Measurements from ENCODE around the gene FARSA. TPM values are rescaled to one million over a fixed set of nuclear protein-coding genes. Genes with fewer than 3 reads are reported as not detected.

FARSA gene
- total and polyA plus RNA-seq, 2 experiments from 2014 or later = 33.5 to 79.9 TPM

- no peaks in the 10 kb centered on the region for H3K9me2 ChIP-seq (ENCODE audit: insufficient read depth)
- no peaks in the 10 kb centered on the region for H3F3A ChIP-seq (ENCODE audit: insufficient read depth)
- no peaks in the 10 kb centered on the region; the same call in 1 of the 2 replicates for H3K27me3 ChIP-seq (replicated peaks; ENCODE audit: insufficient read depth)
- H3K36me3 ChIP-seq (ENCODE audit: low read depth) = no peaks in the 10 kb centered on the region
- in situ Hi-C loops (cut with MboI) = no loop called here
- no peak overlapping the region for H2AFZ ChIP-seq
- TF ChIP-seq EZH2phosphoT487 (IDR thresholded peaks at IDR 0.05; ENCODE audit: insufficient read depth, low read depth) = no peak
- TF ChIP-seq EZH2 (IDR thresholded peaks at IDR 0.05; ENCODE audit: insufficient read depth, poor library complexity, severe bottlenecking) = no peak
- DNase-seq = no peak
- H3K4me1 ChIP-seq (ENCODE audit: insufficient read depth) = peaks cover 3% of the 10 kb centered on the region; the same call in 1 of the 2 replicates
- 42 to 45% methylated on average over 5 of the region's 5 CpGs for WGBS, 2 experiments (ENCODE audit: low coverage in 1 of 2, low lambda C conversion rate in 2 of 2, missing lambda C conversion rate in 2 of 2)
- H3K4me3 ChIP-seq = no peak overlapping the region
- H3K9me3 ChIP-seq (ENCODE audit: low read depth) = no peaks in the 10 kb centered on the region
- no peak overlapping the region for H3K9ac ChIP-seq
- H4K20me1 ChIP-seq (ENCODE audit: insufficient read depth) = no peaks in the 10 kb centered on the region
- H3K4me2 ChIP-seq (ENCODE audit: unreplicated experiment) = no peak overlapping the region
- H3K27ac ChIP-seq = no peak overlapping the region
- peaks cover 11% of the 10 kb centered on the region; the same call in 1 of the 2 replicates for H3K79me2 ChIP-seq (ENCODE audit: insufficient read depth)
Observed at GRCh38 chr19:12888006-12888603, 45.4 kb downstream of the FARSA start.

GRCh38 chr19:12886969-12887747, 46.4 kb downstream of the FARSA start, which contains the start of gene KLF1:
KLF1 (minus strand) TSS chr19:12887201; CDS start chr19:12887140, 61 bp downstream.
- no peak within 1 kb of the TSS for H3K4me2 ChIP-seq (ENCODE audit: unreplicated experiment)
- H3K79me2 ChIP-seq (ENCODE audit: insufficient read depth) = peaks cover 9% of the 10 kb centered on the region; the same call in 1 of the 2 replicates
- H3K9ac ChIP-seq = no peak within 1 kb of the TSS
- DNase-seq = no peak
- TF ChIP-seq EZH2 (IDR thresholded peaks at IDR 0.05; ENCODE audit: insufficient read depth, poor library complexity, severe bottlenecking) (no peak), EZH2phosphoT487 (IDR thresholded peaks at IDR 0.05; ENCODE audit: insufficient read depth, low read depth) (no peak)
- H3K9me2 ChIP-seq (ENCODE audit: insufficient read depth) = no peaks in the 10 kb centered on the region
- H3K36me3 ChIP-seq (ENCODE audit: low read depth) = no peaks in the 10 kb centered on the region
- no peak within 1 kb of the TSS for H3K27ac ChIP-seq
- H2AFZ ChIP-seq = peak within 1 kb of the TSS; percentile 77; the same call in 1 of the 2 replicates
- no peak within 1 kb of the TSS for H3K4me3 ChIP-seq
- H4K20me1 ChIP-seq (ENCODE audit: insufficient read depth) = no peaks in the 10 kb centered on the region
- 60 to 65% methylated on average over 17 of the region's 17 CpGs for WGBS, 2 experiments (ENCODE audit: low coverage in 1 of 2, low lambda C conversion rate in 2 of 2, missing lambda C conversion rate in 2 of 2)
- H3K27me3 ChIP-seq (replicated peaks; ENCODE audit: insufficient read depth) = no peaks in the 10 kb centered on the region; the same call in 1 of the 2 replicates
- H3K4me1 ChIP-seq (ENCODE audit: insufficient read depth) = peaks cover 3% of the 10 kb centered on the region; the same call in 1 of the 2 replicates
- no peaks in the 10 kb centered on the region for H3F3A ChIP-seq (ENCODE audit: insufficient read depth)
- in situ Hi-C loops (cut with MboI) = no loop called here
- H3K9me3 ChIP-seq (ENCODE audit: low read depth) = no peaks in the 10 kb centered on the region

- Histone ChIP-seq H3K79me2 (ENCODE audit: insufficient read depth) (peaks cover 4% of the 10 kb centered on the region; the same call in 1 of the 2 replicates), H3F3A (ENCODE audit: insufficient read depth) (no peaks in the 10 kb centered on the region), H3K4me3 (no peak overlapping the region), H3K4me1 (ENCODE audit: insufficient read depth) (no peaks in the 10 kb centered on the region), H3K9ac (no peak overlapping the region), H3K9me2 (ENCODE audit: insufficient read depth) (no peaks in the 10 kb centered on the region), H3K27ac (no peak overlapping the region), H2AFZ (no peak overlapping the region), H3K36me3 (ENCODE audit: low read depth) (no peaks in the 10 kb centered on the region), H3K9me3 (ENCODE audit: low read depth) (no peaks in the 10 kb centered on the region), H3K4me2 (ENCODE audit: unreplicated experiment) (no peak overlapping the region), H3K27me3 (replicated peaks; ENCODE audit: insufficient read depth) (no peaks in the 10 kb centered on the region; the same call in 1 of the 2 replicates), H4K20me1 (ENCODE audit: insufficient read depth) (no peaks in the 10 kb centered on the region)
- in situ Hi-C loops (cut with MboI) = no loop called here
- no peak for DNase-seq
- 71 to 76% methylated on average over 5 of the region's 5 CpGs for WGBS, 2 experiments (ENCODE audit: low coverage in 1 of 2, low lambda C conversion rate in 2 of 2, missing lambda C conversion rate in 2 of 2)
- TF ChIP-seq EZH2phosphoT487 (IDR thresholded peaks at IDR 0.05; ENCODE audit: insufficient read depth, low read depth) = no peak
- no peak for TF ChIP-seq EZH2 (IDR thresholded peaks at IDR 0.05; ENCODE audit: insufficient read depth, poor library complexity, severe bottlenecking)
Observed at GRCh38 chr19:12886651-12886968, 46.9 kb downstream of the FARSA start.

DNA sequence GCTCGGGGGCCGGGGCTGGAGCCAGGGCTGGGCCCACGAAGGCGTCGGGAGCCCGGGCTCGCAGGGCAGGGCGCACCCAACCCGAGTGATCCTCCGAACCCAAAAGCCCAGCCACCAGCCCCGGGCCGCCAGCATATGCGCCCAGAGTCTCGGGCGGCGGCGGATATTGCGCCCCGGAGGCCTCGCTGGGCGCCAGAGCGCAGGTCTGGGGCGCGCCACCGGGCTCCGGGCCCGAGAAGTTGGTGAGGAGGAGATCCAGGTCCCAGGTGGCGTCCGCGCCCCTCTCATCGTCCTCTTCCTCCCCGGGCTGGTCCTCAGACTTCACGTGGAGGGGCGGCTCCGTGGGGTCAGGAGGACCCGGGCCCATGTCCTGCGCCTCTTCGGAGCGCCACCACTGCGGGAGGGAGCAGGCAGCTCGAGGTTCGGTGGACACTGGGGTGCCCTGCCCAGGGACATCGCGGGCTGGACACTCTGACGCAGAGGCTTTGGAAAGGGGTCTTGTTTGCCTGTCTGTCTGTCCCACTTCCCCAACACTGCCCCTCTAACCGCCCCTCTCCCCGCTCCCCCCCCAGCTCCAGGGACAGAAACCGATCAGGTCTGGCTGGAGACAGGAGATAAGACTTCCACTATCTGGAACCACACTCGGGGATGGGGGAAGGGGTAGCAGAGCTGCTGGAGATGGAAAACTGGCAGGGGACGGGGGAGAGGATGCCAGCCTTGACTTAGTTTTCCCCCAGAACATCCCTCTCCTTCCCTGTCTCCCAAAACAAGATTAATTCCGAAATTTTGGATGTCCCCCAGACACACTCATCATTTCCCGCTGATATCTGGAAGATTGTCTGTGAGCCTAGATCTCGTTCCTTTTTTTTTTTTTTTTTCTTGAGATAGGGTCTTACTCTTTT, 47.5 kb downstream of the FARSA start:
- TF ChIP-seq EZH2 (IDR thresholded peaks at IDR 0.05; ENCODE audit: insufficient read depth, poor library complexity, severe bottlenecking) (no peak), EZH2phosphoT487 (IDR thresholded peaks at IDR 0.05; ENCODE audit: insufficient read depth, low read depth) (no peak)

More for the DNA sequence above, 47.5 kb downstream of the FARSA start:
- Histone ChIP-seq H3K79me2 (ENCODE audit: insufficient read depth) (no peaks in the 10 kb centered on the region), H2AFZ (peak overlapping the region; percentile 77), H3F3A (ENCODE audit: insufficient read depth) (no peaks in the 10 kb centered on the region), H3K4me3 (peak overlapping the region; percentile 64), H3K27me3 (replicated peaks; ENCODE audit: insufficient read depth) (no peaks in the 10 kb centered on the region; the same call in 1 of the 2 replicates), H3K4me2 (ENCODE audit: unreplicated experiment) (peak overlapping the region; percentile 79), H3K36me3 (ENCODE audit: low read depth) (no peaks in the 10 kb centered on the region), H4K20me1 (ENCODE audit: insufficient read depth) (no peaks in the 10 kb centered on the region), H3K9me2 (ENCODE audit: insufficient read depth) (no peaks in the 10 kb centered on the region), H3K9me3 (ENCODE audit: low read depth) (no peaks in the 10 kb centered on the region), H3K9ac (no peak overlapping the region), H3K4me1 (ENCODE audit: insufficient read depth) (no peaks in the 10 kb centered on the region), H3K27ac (no peak overlapping the region)
- 4 to 7% methylated on average over 46 to 50 of the region's 53 CpGs for WGBS, 2 experiments (ENCODE audit: low coverage in 1 of 2, low lambda C conversion rate in 2 of 2, missing lambda C conversion rate in 2 of 2)
- DNase-seq = no peak
- in situ Hi-C loops (cut with MboI) = no loop called here

Measured in GM23248 (cell line).